GM10847 (cell line): ENCODE measurements around the gene TNFAIP8.

Source experiments
- POLR2A ChIP-seq: IDR thresholded peaks from 2 replicates; pipeline ENCODE4 v1.6.1; 2011; ENCODE audit not compliant: insufficient read length; ENCODE audit errors: extremely low read depth

TNFAIP8 gene

GRCh38 chr5:119439140-119439631 is 83.4 kb downstream of the TNFAIP8 start:
- TF ChIP-seq POLR2A: no peak

GRCh38 chr5:119445544-119445943 is 89.7 kb downstream of the TNFAIP8 start:
- TF ChIP-seq POLR2A: no peak
